GM19035 (cell line): ENCODE results near the gene CFAP46.

Experiments
- ATAC-seq: cut with Tn5 transposase; IDR thresholded peaks from one replicate; pipeline ENCODE4 v1.9.1; 2021; ENCODE audit not compliant: unreplicated experiment

CFAP46 gene

DNA sequence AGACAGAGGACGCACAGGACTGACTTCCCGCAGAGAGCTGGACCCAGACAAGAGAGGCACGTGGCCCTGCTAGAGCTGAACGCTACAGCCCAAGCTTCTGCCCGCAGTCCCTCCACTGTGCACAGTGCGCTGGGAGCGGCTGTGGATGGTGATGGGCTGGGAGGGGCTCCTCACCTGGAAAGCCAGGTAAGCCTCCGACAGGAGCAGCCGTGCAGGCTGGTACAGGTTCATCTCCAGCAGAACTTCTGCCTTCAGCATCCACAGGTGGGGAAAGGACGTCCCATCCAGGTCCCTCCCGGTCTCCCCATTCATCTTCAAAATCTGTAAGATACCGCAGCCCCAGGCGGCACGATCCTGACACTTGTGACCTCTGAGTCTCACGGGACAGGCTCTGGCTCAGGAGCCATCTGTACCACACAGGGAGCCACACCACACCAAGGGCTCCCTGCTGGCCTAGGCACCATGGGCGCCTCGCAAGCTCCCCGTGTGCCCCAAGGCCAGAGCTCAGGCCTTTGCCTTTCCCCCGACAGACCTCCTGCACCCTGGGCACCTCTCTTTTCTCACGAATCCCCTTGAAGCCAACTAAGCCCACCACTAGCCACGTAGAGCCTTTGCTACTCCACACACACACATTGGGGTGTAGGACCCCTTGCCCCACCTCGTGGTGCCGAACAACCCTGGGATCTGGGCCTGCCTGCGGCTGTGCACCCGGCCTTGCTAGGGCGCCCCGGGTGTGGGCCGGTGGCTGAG, 76.3 kb downstream of the CFAP46 start:
- no peak for ATAC-seq

DNA sequence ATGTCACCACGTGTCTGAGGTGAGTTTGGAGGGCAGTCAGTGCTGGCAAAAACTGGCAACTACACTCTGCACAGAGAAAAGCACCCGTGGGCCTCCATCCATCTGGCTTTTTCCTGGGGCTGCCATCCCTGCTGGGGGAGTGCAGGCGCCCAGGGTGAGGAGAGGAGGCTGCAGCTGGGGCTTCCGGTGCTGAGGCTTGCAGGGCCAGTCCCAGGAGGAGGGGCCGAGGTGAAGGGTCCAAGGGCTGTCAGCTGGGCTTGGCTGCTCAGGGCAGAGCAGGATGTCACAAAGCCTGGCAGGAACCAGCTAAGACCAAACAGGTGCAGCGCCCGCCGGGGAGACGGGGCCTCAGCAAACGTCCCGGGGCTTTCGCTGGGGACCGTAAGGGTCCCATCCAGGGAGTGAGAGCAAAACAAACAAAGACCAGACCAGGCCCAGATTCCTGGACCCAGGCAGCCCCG, 77.2 kb downstream of the CFAP46 start:
- ATAC-seq = no peak

DNA sequence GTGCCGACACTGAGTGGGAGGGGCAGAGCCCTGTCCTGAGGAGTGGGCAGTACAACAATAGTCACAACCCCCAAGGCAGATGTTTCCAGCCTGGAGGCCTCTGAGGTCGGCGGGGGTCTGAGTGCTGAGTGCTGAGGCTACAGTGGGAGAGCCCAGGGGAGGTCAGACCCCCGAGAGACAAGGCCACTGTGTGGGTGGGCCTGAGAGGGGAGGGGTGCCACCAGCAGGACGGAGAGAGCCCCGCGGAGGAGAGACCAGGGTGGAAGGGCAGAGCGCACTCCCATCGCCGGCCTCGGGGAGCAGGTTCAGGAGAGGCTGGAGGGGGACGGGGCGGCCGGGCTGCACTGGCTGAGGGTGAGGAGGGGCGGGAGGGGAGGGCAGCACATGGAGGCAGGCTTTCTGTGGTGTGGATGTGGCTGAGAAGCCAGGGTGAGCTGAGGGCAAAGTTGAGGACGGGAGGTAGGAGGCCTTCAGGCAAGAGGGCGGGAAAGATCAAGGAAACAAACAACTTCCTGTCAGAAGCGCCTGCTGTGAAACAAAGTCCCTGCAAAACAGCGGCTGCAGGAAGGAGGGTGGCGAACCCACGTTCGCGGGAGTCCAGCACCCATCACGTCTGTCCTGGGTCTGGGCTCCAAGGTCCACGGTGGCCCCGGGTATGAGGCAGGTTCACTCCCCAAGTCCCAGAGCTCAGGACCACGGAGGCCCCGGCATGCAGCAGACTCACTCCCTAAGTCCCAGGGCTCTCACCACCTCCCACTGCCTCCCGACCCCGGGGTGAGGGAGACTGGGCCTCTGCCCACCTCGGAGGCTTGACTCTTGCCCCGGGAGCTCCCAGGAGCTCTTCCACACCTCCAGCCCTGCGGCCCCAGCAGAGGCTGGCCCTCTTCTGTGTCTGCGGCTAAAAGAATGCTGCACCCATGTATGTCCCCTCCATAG, 79.6 kb downstream of the CFAP46 start:
- no peak for ATAC-seq

DNA sequence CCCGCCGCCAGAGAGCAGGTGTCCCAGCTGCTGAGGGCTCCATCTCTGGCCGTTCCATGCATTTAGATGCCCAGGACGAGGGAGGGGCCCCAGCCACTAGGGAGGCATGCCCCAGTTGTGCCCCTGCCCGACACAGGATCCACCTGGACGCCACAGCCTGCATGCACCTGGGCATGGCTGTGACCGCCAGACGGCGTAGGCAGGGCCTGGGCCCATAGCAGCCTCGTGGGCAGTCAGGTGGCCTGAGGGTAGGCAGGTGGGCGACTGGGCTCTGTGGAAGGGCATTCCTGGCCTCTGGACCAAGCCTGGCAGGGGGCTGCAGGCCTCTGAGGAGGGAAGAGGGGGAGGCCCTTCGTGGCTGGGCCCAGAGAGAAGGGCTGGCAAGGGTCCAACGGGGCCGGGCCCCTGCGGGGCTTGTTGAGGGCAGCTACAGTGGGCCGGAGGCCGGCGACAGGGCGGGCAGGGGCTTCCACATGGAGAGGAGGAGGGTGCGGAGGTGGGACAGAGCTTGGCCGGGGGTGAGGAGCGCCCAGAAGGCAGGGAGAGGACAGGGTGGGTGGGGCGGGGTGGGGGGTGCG, 80.4 kb downstream of the CFAP46 start:
- no peak for ATAC-seq

DNA sequence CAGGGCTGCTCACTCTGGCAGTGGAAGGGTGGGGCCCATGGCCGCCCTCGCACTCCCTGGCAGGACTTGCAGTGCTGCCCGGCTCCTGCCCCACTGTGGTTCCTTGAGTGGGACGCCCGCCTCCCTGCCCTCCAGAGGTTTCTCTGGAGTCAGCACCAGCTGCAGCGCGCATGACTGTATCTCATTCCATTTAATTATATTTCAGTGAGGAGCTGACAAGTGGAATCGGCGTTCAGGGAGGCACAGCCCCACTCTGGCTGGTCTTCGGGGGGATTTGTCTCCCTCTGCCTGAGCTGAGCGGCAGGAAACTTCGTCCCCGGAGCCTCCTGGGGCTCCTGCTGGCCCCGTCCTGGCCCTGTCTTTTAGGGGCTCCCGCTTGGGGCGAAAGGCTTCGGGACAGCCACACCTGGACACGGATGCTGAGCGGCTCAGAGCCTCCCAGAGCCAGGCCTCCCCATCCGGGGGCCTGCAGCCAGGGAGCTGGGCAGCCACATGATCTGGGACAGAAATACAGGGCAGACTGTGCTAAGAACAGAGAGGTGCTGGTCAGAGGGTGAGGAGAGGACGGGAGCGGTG, 81.2 kb downstream of the CFAP46 start:
- no peak for ATAC-seq

DNA sequence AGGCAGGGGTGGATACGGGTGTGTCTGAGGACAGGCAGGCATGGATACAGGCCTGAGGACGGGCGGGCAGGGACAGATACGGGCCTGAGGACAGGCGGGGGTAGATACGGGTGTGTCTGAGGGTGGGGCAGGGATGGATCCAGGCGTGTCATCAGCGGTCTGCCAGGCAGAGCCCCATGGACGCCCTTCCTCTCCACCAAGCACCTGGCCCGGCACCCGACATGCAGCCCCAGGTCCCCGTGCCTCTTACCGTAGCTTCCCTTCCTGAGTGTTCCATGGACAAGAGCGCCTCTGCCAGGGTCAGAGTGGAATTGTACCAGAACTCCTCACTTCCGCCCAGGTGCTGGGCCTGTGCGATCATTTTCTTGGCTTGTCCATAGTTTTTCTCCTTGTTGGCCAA, 81.8 kb downstream of the CFAP46 start:
- ATAC-seq = no peak

DNA sequence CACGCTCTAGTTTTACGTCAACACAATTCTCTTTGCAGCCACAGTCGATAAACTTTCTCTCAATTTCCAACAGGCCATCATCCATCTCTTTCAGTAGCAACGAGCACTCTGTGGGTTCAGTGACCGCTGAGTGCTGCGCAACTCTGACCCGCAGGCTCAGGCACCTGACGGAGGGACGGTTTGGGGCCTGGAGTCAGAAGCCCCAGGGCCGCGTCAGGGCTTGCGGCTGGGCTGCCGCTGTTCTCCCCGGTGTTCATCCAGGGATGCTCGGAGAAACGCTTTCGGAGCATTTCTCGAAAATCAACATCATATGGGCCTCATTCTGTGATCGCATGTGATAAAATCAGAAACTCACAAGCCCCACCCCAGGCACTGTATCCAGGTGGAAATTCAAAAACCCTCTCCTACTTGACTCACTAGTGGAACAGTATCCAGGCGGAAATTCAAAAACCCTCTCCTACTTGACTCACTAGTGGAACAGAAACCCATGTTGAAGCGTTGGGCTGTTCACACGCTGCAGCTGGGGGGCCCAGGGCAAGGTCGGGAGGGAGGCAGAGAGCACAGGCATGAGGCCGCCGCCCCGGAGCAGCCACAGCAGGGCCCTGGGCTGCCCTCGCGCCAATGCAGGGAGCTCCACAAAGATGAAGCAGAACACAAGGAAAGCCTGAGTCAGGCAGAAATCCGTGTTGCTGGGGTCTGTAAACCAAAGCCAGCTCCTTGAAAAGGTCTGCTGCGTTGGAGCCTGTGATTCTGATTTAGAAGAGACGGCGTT, 83.1 kb downstream of the CFAP46 start:
- no peak for ATAC-seq

DNA sequence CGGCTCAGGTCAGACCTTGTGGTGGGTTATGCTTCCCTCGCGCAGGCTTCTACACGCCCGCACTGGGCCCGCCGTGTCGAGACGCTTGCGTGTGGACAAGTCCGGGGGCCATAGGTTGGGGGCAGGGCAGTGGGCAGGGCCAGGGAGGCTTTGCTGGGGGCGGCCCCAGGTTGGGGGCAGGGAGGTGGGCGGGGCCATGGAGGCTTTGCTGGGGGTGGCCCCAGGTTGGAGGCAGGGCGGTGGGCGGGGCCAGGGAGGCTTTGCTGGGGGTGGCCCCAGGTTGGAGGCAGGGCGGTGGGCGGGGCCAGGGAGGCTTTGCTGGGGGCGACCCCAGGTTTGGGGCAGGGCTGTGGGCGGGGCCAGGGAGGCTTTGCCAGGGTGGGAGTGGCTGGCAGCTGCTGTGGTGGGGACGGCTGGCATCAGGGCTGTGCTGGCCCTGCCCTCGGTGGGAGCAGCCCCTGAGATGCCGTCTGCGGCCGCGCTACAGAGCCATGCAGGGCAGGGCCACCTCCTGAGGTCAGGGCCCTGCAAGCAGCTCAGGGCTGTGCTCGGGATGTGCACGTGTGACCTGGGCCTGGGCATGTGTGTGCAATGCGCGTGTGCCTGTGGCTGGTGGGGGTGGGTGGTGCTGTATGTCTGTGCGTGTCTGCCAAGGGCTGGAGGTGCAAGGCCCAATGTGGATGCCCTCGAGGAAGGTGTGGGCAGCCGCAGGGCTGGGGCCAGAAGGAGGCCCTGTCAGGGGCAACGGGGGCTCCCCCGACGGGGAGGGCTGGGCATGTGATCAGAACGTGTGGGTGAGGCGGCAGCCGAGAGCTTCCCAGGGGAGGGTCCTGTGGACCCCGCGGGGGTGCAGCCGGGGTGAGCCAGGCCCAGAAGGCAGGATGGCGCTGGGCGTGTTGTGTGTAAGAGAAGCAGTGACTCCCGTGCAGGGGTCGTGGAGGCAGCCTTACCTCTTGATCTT, 84.0 kb downstream of the CFAP46 start:
- no peak for ATAC-seq

DNA sequence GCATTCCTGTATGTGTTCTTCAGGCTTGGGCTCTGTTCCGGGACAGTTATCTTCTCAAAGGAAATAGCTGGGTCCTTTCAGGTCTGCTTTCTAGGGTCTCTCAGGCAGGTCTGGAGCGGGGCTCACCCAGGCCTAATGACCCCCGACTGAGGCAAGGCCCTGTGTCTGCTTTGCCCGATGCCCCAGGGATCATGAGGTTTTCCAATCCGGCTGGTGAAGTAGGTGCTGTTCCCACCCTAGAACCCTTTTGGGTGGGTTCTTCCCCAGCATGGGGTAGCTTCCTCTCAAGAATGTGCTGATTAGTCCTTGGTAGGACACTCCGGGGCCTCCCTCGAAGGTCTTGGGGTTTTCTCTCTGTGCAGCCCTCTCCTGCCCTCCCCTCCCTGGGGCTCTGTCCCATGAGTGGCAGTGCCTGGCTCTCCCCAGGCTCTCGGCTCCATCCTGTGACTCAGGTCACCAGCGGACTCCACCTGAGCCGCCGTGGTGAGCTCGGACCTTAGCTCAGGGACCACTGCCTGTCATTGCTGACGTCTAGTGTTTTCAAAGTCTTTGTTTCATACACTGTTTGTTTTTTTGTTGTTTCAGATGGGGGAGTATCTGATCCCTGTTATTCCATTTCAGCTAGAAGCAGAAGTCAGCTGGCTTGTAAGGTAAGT, 85.4 kb downstream of the CFAP46 start:
- ATAC-seq = no peak

DNA sequence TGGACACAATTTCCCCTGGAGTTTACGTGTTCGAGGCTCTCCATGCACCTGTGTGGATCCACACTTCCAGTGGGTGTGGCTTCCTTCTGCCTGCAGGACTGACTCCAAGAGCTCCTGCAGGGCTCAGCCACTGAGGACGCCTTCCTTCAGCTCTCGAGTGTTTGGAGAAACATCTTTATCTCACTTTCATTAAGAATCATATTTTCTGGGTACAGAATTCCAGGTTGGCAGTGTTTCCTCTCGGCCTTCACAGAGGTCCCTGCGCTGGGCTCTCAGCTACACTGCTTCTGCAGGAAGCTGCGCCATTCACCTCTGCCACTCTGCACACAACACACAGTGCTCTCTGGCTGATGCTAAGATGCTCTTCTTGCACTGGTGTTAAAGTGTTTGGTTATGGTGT, 86.5 kb downstream of the CFAP46 start:
- ATAC-seq = no peak

DNA sequence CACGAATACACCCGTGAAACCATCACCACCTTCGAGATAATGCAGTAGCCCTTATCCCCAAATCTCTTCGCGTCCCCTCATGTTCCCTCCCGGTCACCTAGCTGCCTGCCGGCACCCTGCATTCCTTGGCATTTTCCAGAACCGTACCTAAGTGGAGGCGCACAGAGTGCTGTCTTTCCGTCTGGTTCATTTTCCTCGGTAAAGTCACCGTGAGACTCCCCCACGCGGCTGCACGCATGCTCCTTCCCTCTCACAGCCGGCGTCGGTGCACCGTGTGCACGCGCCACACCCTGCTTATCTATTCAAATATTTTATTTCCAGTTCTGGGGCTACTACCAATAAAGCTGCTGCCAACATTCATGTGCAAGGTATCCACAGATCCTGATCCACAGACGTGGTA, 90.9 kb downstream of the CFAP46 start:
- no peak for ATAC-seq

DNA sequence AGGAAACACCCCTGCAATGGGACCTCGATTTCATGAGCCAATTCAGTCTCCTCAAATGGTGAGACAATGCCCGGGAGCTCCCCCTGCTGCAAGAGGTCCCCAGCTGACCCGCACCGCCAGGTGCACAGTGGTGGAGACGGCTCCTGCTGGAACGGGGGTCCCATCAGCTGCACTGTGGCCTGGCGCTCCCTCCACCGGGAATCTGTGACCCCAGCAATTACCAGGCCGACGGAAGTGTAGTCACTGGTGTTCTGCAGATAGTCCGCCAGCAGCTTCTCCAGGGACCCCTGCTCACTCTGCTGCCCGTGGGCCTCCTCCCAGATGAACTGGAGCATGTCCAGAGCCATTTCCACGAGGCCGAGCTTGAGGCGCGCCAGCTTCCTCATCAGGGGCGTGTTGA, 91.5 kb downstream of the CFAP46 start:
- ATAC-seq = no peak

DNA sequence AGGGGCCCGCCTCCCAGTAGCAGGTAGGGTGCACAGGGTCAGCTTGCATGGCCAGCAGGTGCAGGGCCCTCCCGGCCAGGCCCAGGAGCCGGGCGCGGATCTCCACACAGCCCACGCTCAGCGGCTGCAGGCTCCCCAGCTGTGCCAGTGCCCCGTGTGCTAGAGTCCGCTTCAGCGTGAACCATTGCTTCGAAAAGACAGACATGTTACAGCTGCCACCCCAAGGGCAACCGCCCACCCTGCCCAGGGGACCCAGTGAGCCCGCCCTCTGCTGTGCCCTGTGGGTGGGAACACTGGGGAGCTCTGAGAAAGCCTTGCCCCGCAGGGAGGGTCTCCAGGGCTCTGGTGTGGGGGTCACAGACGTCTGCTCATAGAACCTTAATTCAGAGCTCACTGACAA, 92.1 kb downstream of the CFAP46 start:
- no peak for ATAC-seq

DNA sequence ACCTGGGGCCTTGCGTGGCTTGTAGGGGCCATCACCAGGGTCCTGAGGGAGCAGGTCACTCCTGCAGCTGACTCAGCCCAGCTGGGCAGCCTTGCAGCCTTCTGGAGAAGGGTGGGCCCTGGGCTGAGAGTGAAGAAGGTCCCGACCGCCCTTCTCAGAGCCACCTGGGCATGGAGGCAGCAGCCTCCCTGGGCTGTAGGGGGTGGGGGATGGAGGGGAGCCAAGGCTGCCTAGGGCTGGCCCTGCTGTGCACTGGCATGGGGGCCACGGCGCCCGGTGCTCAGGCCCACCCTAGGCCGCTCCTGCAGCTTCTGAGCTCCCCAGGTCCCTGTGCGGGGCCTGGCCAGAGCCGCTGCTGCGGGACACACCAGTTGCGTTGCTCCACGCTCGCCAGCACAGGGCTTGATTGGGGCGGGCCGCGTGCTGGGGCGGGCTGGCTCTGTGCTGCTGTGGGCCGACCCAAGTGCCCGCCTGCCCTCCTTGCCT, 92.8 kb downstream of the CFAP46 start:
- no peak for ATAC-seq

DNA sequence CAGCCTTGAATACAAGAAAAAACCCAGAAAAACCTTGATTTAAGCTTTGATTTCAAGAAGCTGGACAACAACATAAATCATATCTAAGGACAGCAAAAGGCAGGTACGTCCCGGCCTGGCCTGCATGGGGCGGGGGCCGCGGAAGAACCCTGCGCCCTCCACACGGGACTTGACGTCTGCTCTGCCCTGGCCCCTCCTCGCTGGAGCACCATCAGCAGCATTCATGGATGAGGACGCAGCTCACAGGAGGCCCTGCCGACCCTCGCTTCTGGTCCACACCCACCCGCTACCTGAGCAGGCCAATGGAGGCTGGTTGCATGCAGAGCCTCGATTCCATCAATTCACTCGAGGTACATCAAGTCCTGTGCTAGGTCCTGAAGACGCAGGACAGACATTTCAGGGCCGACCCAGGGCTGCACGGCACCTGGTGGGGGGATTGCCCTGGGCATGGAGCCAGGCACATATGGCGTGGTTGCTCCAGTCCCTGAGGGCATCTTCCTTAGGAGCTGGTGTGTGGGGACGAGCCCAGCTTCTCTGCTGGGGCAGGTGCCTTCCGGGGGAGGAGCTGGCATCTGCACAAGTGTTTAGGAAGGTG, 93.3 kb downstream of the CFAP46 start:
- no peak for ATAC-seq

DNA sequence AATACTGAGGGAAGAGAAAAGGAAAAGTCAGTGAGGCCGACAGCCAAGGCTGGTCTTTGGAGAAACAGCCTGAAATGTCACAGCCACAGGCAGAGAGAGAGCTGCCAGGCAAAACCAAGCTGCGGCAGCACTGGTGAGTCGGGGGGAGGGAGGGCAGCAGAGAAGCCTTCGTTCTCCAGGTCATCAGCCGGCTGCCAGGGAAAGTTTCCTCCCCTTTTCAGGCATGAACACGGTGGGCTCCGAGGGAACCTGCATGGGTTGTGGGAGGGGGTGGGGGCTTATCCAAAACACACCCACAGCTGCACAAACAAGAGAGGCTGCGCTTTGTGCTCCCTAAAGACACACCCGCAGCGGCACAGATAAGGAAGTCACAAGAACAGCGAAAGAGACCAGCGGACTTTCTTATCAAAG, 94.1 kb downstream of the CFAP46 start:
- ATAC-seq = no peak

DNA sequence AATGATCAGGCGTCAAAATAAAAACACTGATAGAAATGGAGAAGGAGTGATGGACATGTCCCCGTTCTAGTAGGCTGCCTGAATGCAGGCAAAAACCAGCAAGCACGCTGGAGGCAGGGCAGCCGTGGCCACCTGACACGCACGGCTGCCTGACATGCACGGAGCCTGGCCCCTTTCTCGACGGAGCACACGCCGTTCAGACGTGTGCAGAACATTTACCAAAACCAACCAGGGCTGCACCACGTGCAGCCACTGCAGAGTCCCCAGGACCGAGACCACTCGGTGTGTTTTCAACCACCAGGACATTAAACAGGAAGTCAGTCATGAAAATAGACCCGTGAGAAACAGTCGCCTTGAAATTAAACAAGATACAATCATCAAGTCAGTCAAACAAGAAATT, 94.5 kb downstream of the CFAP46 start:
- no peak for ATAC-seq

DNA sequence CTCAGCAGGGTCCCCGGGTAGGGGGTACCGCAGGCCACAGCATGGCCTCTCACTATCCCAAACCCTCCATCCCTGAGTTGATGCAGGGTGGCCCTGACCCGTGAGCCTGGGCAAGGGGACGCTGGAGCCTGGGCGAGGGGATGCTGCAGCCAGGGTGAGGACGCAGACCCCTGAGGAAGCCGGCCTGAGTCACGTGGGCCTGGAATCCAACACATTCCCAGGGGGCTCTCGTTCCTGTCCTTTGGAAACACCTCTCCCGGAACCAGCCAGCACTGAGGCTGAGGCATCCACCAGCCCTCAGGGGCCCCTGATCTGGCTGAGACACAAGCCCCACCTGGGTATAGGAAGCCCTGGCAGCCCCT, 95.0 kb downstream of the CFAP46 start:
- ATAC-seq = no peak
